T-helper 1 cell (primary cell): Measurements from ENCODE around the gene BCL11B.

Experiments used
- DNase-seq, 5 donors: peaks; one replicate each; pipeline ENCODE4 v3.0.0-alpha.2; 2012 to 2020

The BCL11B gene

DNA sequence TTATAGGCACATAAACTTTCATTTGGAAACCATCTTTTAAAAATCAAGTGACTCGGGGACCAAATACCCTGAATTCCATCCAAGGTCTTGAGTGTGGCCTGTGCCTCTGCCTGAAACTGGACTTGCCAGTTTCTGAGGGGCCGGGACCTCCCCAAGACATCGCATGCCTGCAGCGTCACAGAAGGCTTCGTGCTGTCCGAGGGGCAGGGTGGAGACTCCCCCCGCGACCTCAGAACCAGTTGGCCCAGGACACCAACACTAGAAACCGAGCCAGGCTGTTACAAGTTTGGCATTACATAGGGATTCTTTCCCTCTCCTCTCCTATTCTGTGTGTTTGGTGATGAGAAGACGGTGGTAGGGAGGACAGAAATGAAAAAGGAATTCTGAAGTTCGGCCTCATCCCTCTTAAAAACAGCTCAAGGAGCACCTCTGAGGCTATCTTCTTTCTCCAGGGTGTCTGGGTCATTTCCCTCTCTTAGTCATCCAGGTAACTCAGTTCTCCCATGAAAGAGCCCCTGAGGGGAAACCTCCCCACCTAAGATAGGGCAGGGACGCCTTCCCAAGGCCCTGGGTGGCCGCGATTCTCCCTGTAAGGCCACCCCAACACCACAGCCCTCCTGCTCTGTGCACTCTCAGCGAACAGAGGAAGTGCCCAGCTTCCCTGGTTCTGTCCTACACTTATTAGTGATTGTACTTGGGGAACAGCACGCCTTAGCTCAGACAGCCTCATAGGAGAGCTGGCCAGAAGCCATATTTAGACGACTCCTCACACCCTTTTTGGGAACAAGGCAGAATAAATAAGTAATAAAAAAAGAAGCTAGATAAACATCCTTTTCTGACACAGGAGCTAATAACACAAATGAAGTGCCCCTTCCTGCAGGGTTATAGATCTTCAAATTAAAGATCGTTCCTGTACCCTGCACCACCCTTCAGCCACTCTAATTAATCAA lies 93.8 kb downstream of the BCL11B start:
- no peak for DNase-seq

DNA sequence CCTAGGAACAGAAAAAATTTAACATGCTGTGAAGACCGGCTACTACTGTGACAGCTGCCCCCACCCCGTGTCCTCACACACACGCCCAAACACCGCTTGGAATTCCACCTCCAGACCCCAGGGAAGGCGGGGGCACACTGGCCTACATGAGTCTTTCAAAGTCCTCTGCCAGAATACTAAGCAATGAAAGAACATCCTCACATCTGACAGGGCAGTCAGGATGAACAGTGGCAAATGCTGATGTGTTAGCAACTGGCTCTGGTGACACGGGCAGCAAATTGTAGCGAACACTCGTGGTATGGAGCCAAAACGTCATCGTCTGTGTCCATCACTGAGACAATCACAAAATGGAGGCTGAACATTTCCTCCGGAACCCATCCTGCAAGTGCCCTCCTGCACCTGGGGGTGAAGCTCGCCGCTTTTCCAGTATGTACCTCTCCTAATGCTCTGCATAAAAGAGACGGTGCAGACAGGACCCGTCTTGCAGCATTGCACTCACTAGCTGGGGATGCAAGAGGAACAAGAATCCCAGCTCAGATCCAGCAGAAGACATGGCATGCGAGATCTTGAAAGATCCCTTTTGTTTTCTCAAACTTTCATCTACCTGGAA lies 94.8 kb downstream of the BCL11B start:
- no peak for DNase-seq

DNA sequence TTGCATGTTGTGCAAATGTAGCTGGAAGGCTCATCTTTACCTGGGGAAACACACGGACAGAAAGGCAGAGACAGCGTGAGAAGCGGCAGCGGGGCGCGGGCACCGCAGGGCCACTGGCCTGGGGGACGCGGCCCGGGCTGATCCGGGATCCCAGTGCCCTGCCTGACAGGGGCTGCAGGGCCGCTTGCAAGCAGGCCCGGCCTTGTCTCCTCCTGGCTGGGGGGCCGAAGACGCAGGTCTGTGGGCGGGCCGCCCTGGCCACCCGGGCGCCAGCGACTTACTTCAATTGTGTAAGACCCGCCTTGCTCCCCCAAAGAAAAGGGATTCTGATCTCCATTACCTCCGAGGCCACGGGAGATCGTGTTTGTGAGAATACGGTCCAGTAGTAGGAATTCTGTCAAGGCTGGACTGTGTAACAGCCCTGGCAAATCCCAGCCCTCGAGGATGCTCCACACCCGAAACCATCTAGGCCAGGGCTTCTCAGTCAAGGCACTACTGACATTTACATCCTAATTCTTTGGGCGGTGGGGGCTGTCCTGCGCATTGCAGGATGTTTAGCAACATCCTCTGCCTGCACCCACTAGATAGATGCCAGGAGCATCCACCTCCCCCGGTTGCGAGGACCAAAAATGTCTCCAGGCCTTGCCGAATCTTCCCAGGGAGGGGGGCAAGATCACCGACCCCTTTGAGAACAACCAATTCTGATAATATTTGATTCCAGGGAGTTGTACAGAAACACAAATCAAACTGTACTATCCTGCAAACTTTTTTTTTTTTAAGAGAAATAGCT lies 95.6 kb downstream of the BCL11B start:
- DNase-seq: no peak

DNA sequence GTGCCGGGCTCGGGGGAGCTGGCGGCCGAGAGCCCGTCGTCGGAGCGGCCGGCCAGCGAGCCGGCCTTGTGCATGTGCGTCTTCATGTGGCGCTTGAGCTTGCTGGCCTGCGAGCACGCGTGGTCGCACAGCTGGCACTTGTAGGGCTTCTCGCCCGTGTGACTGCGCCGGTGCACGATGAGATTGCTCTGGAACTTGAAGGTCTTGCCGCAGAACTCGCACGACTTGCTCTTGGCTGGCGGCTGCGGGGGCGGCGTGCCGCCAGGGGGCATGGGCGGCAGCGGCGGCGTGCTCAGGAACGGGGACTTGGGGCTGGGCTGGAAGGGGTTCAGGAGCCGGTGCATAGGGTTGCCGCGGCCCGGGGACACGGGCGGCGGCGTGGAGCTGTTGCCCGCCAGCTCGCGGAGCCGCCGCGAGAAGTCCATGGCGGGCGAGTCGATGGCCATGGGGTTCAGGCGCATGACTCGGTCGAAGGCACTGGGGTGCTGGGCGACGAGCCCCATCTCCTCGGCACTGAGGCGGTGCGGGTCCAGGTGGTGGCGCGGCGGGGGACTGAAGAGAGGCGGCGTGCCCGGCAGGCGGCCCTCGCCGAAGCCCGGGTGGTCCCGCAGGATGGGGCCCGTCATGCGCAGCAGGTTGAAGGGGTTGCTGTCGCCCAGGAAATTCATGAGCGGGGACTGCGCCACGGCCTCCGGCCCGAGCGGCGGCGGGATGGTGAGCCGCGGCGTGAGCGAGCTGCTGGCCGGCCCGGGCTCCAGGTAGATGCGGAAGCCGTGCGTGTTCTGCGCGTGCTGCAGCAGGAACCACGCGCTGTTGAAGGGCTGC lies 96.5 kb downstream of the BCL11B start:
- DNase-seq: no peak

- DNase-seq: no peak
These were observed 97.2 kb downstream of the BCL11B start for GRCh38 chr14:99174770-99175319.

GRCh38 chr14:99174081-99174769 lies 97.8 kb downstream of the BCL11B start:
- no peak for DNase-seq

- DNase-seq: no peak
These were observed 98.5 kb downstream of the BCL11B start for GRCh38 chr14:99173506-99173905.

GRCh38 chr14:99173086-99173485 lies 98.9 kb downstream of the BCL11B start:
- DNase-seq: no peak

GRCh38 chr14:99171396-99171795 lies 100.6 kb downstream of the BCL11B start:
- no peak for DNase-seq

- DNase-seq: no peak
These were observed 102.1 kb downstream of the BCL11B start for GRCh38 chr14:99169776-99170356.

DNA sequence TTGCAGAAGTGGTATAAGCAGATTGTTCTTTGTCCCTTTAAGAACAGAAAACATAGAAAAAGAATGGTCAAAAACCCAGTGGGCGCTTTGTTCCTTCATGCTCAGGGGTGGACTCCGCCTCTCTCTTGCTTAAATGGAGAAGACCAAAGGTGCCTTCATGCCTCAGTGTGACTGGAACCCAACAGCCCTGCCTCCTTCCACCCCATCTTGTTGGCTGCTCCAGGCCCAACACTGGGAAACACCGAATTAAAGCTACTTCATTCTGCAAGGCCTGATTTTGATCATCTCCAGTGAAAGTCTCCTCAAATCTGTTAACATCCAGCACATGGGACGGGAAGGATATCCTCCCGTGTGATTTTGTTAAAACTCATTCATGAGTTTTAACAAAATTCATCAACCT lies 103.7 kb downstream of the BCL11B start:
- DNase-seq: no peak

- DNase-seq: no peak
These were observed 105.5 kb downstream of the BCL11B start for GRCh38 chr14:99166506-99166905.

GRCh38 chr14:99164712-99165111 lies 107.3 kb downstream of the BCL11B start:
- DNase-seq: no peak

DNA sequence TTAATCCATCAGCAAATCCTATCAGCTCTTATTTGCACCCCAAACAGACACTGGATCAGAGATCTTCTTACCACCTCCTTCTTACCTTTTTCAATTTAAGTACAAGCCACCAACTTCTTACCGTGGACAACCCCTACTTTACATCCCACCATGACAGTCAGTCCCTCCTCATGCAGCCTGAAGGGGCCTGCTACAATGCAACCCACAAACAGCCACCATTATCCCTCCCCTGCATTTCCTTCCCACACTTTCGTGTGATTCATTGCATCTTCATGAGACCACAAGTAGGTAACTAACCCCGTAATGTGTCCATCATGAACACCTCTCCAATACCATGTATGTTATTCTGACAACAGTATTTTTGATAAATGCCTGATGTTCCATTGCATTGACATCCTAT lies 108.6 kb downstream of the BCL11B start:
- DNase-seq: no peak

DNA sequence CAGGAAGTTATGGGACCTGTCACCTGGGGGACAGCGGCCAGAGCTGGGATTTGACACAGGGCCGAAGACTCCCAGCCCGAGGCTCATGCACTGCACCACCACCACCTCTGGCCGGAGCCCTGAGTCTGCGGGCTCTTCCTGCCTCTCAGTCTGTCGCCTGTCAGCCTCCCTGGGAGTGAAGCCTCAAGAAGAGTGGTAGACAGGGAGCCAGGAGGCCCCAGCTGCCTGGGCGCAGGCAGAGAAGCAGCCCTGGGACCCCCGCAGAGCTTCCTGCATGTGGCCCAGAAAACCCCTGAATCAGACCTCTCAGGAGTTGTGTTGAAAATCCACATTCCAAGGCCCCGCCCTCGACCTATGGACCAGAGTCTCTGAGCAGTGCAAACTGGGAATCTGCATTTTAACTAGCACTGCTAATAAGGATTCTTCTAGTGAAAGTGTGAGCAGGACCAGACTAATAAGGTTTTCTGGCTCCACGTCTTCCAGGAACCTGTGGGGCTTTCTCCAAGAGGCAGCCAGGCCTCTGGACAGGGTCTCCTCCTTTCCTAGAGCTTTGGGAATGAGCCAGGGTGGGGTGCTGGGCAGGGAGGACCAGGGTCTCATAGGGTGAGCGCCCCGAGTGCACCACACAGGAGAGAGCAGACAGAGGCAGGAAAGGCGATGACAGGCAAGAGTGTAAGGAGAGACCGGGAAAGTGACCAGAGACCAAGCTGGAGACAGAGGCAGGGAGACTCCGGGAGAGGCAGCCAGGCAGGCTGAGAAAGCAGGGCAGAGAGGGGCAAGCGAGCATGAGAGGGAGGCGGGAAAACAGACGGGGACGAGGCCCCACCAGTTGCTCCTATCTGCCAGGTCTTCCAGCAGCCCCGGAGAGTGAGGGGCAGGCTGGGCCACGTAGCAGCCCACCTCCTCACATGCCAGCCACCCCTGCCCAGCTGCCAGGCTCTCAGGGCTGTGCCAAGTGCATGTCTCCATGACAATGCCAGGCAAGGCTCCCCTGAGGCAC lies 112.4 kb downstream of the BCL11B start:
- no peak for DNase-seq

DNA sequence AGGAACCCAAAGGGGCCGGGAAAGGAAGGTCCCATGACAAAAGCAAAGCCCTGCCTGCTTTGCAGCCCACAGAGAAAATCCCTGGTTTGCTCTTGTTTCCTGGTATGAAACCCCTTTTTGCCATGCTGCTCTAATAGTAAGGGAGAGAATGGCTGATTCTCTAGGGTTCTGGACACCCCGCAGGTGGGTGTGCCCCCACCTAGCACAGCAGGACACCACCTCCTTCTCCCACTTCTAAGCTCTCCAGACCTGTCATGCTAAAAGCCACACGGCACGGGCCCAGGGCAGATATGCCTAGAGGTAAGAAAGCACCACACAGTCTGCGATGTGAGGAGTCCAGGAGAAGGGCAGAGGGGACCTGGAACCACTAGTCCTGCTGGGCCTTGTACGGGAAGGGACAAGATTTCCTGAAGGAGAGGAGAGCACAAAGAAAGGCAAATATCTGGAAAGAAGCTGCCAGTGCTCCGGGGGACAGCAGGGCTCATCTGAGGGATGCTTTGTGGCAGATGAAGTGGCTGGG lies 113.3 kb downstream of the BCL11B start:
- no peak for DNase-seq

DNA sequence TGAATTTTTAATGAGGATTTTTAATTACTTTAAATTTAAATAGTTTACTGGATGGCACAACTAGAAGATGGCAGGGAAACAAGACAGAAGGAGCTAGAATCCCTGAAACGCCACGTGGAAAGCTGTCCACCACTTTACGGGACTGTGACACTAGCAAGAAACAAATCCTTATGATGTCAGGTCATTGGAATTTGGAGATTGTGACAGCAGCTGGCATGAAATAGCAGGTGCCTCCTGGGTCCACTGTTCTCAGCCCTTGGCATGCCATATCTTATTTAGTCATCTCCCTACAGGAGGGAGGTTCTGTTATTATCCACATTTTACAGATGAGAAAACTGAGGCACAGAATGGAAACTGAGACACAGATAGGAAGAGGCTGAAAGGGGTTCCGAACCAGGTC lies 113.8 kb downstream of the BCL11B start:
- DNase-seq: no peak

DNA sequence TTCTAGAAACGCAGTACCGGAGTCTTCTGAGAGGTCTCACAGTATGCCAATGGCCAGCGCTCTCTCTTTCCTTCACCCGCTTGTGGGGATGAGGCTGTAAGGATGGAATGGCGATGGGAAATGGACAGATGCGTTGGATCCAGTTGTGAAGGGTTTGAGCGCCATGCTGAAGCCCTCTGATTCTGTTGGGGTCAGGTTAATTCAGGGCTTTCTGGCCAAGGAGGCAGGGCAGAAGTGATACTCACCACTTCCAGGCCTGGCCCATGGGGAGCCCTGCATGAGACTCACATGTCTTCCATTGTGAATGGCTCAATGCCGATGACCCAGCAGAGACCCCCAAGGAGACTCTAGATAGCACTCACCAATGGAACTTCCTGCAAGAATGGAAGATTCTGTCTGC lies 114.3 kb downstream of the BCL11B start:
- DNase-seq: no peak

DNA sequence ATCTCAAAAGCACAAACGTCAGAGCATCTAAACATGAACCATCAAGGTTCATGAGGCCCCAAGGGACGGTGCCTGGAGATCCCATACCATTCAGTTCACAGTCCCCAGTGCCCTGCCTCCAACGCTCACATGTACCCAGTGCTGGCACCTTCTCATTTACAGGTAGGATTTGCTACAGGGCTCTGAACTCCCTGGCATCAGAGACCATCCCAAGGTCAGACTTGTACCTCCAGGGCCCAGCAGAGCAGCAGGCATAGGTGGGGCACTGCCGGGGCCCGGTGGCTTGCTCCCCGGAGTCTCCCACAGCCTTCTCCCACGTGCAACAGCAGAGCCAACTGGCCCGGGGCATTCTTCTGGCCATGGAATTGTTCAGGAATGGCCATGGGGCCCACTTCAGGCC lies 114.8 kb downstream of the BCL11B start:
- no peak for DNase-seq

- DNase-seq: no peak
These were observed 115.2 kb downstream of the BCL11B start for GRCh38 chr14:99156814-99157213.
